Large intestine (tissue), 3 donors: ENCODE measurements around the gene STIL. TPM values are rescaled to one million over a fixed set of nuclear protein-coding genes. Genes with fewer than 3 reads are reported as not detected.
"Not testable (repeated sequence)": the region's sequence is repeated elsewhere in the genome, so short reads cannot be mapped to it uniquely, and the experiment has no call there.

ENCODE experiments used
- DNase-seq, 2 donors: peaks; one replicate each; pipeline versions ENCODE4 v3.0.0 to v3.0.0-alpha.2; 2013
- H3K27ac ChIP-seq: one replicate; pipeline ENCODE4 v1.5.1; 2013; ENCODE audit warnings: low read length
- H3K27me3 ChIP-seq: 2 replicates; pipeline ENCODE4 v1.6.1; 2013; ENCODE audit warnings: low read length; ENCODE audit not compliant: control insufficient read depth, insufficient read depth
- H3K36me3 ChIP-seq: 2 replicates; pipeline ENCODE4 v1.6.1; 2013; ENCODE audit warnings: low read length; ENCODE audit not compliant: control insufficient read depth, insufficient read depth
- H3K4me1 ChIP-seq: one replicate; pipeline ENCODE4 v1.6.1; 2013; ENCODE audit warnings: low read length; ENCODE audit not compliant: control insufficient read depth, insufficient read depth
- H3K4me3 ChIP-seq: one replicate; pipeline ENCODE4 v1.5.1; 2013; ENCODE audit warnings: low read length
- H3K9me3 ChIP-seq: one replicate; pipeline ENCODE4 v1.6.1; 2013; ENCODE audit warnings: mild to moderate bottlenecking, low read depth, low read length, moderate library complexity; ENCODE audit not compliant: control insufficient read depth
- WGBS: methylation state at CpG from one replicate; pipeline ENCODE4 v1.1.5; 2013; ENCODE audit warnings: low lambda C conversion rate; ENCODE audit not compliant: insufficient coverage; 5-methylcytosine and 5-hydroxymethylcytosine counted together
- polyA plus RNA-seq: library from polyadenylated mRNA; unstranded; fragments of 120-200 nt; gene quantifications from one replicate; pipeline ENCODE4 v1.2.1, GENCODE V29; 2013

Gene STIL
- polyA plus RNA-seq, 1 donor = 4.7 TPM

DNA sequence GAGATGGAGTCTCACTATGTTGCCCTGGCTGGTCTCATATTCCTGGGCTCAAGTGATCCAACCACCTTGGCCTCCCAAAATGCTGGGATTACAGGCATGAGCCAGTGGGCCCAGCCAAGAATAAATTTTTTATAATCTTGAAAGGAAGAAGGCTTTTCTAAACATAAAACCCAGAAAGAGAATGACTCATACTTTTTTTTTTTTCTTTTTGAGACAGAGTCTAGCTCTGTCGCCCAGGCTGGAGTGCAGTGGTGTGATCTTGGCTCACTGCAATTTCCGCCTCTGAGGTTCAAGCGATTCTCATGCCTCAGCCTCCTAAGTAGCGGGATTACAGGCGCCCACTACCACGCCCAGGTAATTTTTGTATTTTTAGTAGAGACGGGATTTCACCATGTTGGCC lies 38.1 kb downstream of the STIL start:
- not testable (repeated sequence) for H3K4me3 ChIP-seq, H3K27ac ChIP-seq, H3K4me1 ChIP-seq, H3K9me3 ChIP-seq, DNase-seq, H3K27me3 ChIP-seq
- 100% methylated on average over 2 of the region's 7 CpGs for WGBS
- H3K36me3 ChIP-seq = peaks cover 15% of the 10 kb centered on the region

DNA sequence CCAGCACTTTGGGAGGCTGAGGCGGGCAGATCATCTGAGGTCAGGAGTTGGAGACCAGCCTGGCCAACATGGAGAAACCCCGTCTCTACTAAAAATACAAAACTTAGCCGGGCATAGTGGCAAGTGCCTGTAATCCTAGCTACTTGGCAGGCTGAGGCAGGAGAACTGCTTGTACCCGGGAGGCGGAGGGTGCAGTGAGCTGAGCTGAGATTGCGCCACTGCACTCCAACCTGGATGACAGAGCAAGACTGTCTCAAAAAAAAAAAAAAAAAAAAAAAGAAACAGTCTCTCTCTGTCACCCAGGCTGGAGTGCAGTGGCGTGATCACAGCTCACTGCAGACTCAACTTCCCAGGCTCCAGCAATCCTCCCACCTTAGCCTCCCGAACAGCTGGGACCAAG lies 48.4 kb downstream of the STIL start:
- H3K27me3 ChIP-seq, H3K4me3 ChIP-seq, DNase-seq, H3K36me3 ChIP-seq, H3K4me1 ChIP-seq, H3K27ac ChIP-seq, H3K9me3 ChIP-seq: not testable (repeated sequence)
- no CpG with 5 or more reads among the region's 8 CpGs for WGBS

DNA sequence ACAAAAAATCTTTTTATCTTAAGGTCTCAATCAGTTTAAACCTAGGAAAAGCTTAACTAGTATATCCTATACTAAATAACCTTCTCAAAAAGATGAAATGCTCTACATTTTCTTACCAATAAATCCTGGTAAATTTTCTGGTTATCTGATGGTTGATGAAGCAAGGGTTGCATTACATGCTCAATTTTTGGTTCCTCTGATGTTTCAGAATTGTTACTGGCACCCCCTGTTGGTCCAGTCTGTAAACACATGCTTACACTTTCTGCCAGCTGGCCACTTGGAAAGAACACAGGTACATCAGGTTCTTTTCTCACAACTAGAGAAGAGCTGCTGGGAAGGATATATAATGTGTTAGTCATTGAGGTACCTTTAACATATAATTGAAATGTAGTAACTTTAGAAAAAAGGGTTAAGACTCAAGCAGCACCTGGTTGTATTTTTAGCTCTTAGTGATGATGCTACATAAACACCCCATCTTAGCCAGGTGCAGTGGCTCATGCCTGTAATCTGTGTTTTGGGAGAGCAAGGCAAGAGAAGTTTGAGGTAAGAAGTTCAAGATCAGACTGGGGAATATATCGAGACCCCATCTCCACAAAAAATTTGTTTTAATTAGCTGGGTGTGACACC lies 51.0 kb downstream of the STIL start:
- Histone ChIP-seq H3K27ac (no peak overlapping the region), H3K9me3 (no peaks in the 10 kb centered on the region), H3K36me3 (peaks cover 3% of the 10 kb centered on the region), H3K4me1 (no peaks in the 10 kb centered on the region), H3K4me3 (no peak overlapping the region), H3K27me3 (no peaks in the 10 kb centered on the region)
- DNase-seq = peak; percentile 9 to 17
- WGBS = no CpG with 5 or more reads among the region's 1 CpG

- no peak for DNase-seq
- Histone ChIP-seq H3K4me1 (no peaks in the 10 kb centered on the region), H3K4me3 (no peak overlapping the region), H3K9me3 (no peaks in the 10 kb centered on the region), H3K27me3 (no peaks in the 10 kb centered on the region), H3K27ac (no peak overlapping the region), H3K36me3 (peaks cover 3% of the 10 kb centered on the region)
- WGBS = no CpG with 5 or more reads among the region's 2 CpGs
These were observed 56.7 kb downstream of the STIL start for GRCh38 chr1:47257224-47257623.

DNA sequence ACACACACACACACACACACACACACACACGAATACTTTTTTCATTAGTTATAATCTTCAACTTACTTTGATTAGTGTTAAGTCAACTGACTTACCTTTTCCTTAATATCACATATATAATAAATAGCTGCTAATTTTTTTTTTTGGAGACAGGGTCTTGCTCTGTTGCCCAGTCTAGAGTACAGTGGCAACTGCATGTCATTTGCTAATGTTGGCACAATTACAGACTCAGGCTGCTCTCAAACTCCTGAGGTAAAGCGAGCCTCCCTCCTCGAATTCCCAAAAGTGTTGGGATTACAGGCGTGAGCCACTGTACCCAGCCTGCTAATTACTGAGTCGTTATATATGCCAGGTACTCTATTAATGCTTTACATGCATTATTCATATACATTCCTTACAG lies 61.2 kb downstream of the STIL start:
- Histone ChIP-seq H3K4me3 (no peak overlapping the region), H3K36me3 (peaks cover 2% of the 10 kb centered on the region), H3K27ac (no peak overlapping the region), H3K27me3 (no peaks in the 10 kb centered on the region), H3K9me3 (no peaks in the 10 kb centered on the region), H3K4me1 (no peaks in the 10 kb centered on the region)
- DNase-seq = no peak
- no CpG with 5 or more reads among the region's 5 CpGs for WGBS

GRCh38 chr1:47252369-47252768 lies 61.6 kb downstream of the STIL start:
- DNase-seq = no peak
- no peaks in the 10 kb centered on the region for H3K9me3 ChIP-seq
- no peak overlapping the region for H3K4me3 ChIP-seq
- no peaks in the 10 kb centered on the region for H3K4me1 ChIP-seq
- 100% methylated on average over 1 of the region's 1 CpG for WGBS
- no peak overlapping the region for H3K27ac ChIP-seq
- no peaks in the 10 kb centered on the region for H3K27me3 ChIP-seq
- peaks cover 2% of the 10 kb centered on the region for H3K36me3 ChIP-seq

DNA sequence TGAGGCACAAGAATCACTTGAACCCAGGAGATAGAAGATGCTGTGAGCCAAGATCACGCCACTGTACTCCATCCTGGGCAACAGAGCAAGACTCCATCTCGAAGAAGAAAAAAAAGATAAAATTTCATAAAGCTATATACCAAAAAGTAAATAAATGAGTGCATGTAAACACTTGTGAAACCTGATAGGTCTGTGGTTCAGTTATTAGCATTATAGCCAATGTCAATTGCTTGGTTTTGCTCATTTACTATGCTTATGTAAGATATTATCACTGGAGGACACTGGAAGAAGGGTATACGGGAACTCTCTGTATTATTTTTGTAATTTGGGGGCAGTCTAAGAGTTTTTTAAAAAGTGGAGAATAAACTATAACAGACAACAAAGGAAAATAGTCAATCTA lies 64.2 kb downstream of the STIL start:
- Histone ChIP-seq H3K27ac (no peak overlapping the region), H3K4me1 (no peaks in the 10 kb centered on the region), H3K27me3 (no peaks in the 10 kb centered on the region), H3K4me3 (no peak overlapping the region), H3K9me3 (no peaks in the 10 kb centered on the region), H3K36me3 (peaks cover 2% of the 10 kb centered on the region)
- WGBS = 100% methylated on average over 3 of the region's 3 CpGs
- no peak for DNase-seq

DNA sequence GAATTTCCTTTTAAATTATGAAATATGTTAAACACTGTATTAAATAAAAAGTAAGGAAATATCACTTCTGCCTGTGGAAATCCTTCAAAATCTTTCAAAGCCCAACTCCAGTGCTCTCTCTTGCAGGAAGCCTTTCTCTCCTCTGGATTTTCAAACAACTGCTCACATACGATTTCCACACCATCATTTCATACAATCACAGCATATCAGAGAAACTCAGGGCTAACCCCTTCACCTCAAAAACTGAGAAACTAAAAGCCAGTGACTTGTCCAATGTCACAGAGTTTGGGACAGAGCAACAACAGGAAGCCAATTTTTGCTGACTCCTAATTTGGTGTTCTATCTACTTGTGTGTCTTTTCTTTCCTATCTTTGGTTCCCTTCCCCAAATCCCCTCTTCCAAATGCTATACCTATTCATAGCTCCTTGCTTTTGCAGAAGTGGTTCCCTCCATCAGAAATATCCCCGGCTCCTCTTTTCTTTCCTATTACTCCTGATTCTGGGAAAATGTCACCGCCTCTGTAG lies 69.5 kb downstream of the STIL start:
- peaks cover 20% of the 10 kb centered on the region for H3K27me3 ChIP-seq
- DNase-seq = no peak
- no peak overlapping the region for H3K27ac ChIP-seq
- no peaks in the 10 kb centered on the region for H3K9me3 ChIP-seq
- no peaks in the 10 kb centered on the region for H3K4me1 ChIP-seq
- WGBS = 100% methylated on average over 1 of the region's 3 CpGs
- no peaks in the 10 kb centered on the region for H3K36me3 ChIP-seq
- H3K4me3 ChIP-seq = no peak overlapping the region

GRCh38 chr1:47243910-47244309 lies 70.0 kb downstream of the STIL start:
- no peak for DNase-seq
- no peak overlapping the region for H3K4me3 ChIP-seq
- H3K36me3 ChIP-seq = no peaks in the 10 kb centered on the region
- H3K27ac ChIP-seq = no peak overlapping the region
- peaks cover 22% of the 10 kb centered on the region for H3K27me3 ChIP-seq
- H3K9me3 ChIP-seq = no peaks in the 10 kb centered on the region
- H3K4me1 ChIP-seq = no peaks in the 10 kb centered on the region
- WGBS = 67% methylated on average over 1 of the region's 5 CpGs

GRCh38 chr1:47241114-47242113 lies 72.5 kb downstream of the STIL start:
- WGBS = no CpG with 5 or more reads among the region's 11 CpGs
- Histone ChIP-seq H3K4me3 (no peak overlapping the region), H3K27ac (no peak overlapping the region), H3K4me1 (no peaks in the 10 kb centered on the region), H3K27me3 (peaks cover 29% of the 10 kb centered on the region), H3K36me3 (no peaks in the 10 kb centered on the region), H3K9me3 (no peaks in the 10 kb centered on the region)
- no peak for DNase-seq
